MV-4-11 (cell line): ENCODE results near the gene CD160.
"Not testable (repeated sequence)": the region's sequence is repeated elsewhere in the genome, so short reads cannot be mapped to it uniquely, and the experiment has no call there.

Experiments used
- DNase-seq: peaks from one replicate; lab custom pipeline; 2025; lab: John Stamatoyannopoulos, UW

CD160 gene

GRCh38 chr1:145719230-145720079, at the start of gene CD160:
CD160 (plus strand) TSS chr1:145719499; CDS start chr1:145728328, 8,829 bp downstream.
- DNase-seq: peak; percentile 4

- DNase-seq: not testable (repeated sequence)
Measured at GRCh38 chr1:145670995-145671745, 48.1 kb upstream of the CD160 start.

GRCh38 chr1:145673217-145673616, 46.1 kb upstream of the CD160 start:
- not testable (repeated sequence) for DNase-seq

DNA sequence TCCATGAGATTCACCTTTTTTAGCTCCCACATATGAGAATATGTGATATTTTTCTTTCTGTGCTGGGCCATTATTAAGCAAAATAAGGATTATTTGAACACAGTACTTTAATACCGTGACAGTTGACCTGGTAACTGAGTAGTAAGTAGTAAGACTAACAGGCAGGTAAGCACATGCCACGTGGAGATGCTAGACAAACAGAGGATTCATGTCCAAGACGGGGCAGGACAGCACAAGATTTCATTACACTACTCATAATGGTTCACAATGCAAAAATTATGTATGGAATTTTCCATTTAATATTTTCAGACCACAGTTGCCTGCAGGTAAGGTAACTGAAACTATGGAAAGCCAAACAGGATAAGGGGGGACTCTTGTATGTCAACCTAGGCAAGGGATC, 34.4 kb upstream of the CD160 start:
- not testable (repeated sequence) for DNase-seq

- DNase-seq: not testable (repeated sequence)
Measured at GRCh38 chr1:145686078-145686477, 33.2 kb upstream of the CD160 start.

GRCh38 chr1:145688328-145688727, 31.0 kb upstream of the CD160 start:
- DNase-seq: no peak

DNA sequence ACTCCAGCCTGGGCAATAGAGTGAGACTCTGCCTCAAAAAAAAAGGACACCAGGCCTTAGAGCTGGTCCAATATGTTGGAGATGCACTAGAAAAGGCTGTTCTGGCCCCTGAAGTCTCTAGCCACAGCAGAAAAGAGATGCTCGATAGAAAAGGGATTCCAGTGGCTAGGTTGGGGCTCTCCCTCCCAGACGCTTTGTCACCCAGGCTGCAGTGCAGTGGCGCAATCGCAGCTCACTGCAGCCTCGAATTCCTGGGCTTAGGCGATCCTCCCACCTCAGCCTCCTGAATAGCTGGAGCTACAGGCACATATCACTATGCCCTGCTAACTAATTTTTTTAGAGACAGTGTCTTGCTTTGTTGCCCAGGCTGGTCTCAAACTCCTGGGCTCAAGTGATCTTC, 30.4 kb upstream of the CD160 start:
- DNase-seq: no peak

DNA sequence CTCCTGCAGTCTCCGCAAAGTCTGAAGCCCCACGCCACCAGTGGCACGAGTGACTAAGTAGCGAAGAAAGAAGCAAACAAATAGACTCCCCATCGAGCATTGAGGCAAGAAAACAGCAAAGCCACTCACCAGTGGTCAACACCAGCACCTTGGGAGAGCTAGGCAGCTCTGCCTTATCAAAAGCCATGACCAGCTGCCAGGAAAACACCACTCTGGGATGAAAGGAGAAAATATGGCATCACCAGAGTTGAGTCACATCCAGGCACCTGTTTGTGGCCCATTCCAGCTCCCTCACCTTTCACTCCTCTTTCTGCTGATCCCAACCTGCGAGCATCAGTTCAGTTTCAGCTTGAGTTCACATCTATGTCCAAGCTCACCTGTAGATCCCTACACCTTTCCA, 29.4 kb upstream of the CD160 start:
- DNase-seq: no peak

- DNase-seq: peak; percentile 76
Measured at GRCh38 chr1:145690587-145691558, 28.4 kb upstream of the CD160 start.

GRCh38 chr1:145692785-145693443, 26.4 kb upstream of the CD160 start:
- DNase-seq: peak; percentile 43

- peak; percentile 62 for DNase-seq
Measured at GRCh38 chr1:145695821-145696629, 23.3 kb upstream of the CD160 start.

DNA sequence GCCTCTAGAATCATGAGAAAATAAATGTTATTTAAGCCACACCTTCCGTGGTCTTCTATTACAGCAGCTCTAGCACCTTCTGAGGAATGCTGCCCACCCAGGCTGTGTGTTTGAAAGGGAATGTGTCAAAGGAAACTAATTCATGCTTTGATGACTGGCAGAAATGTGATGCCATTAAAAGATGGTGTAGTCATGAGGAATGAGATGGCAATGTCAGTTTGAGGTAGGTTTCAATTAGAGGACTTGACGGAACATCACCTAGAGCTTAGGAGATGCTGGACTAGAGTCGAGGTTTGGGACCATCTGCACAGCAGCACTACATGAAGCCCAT, 22.7 kb upstream of the CD160 start:
- DNase-seq: no peak

DNA sequence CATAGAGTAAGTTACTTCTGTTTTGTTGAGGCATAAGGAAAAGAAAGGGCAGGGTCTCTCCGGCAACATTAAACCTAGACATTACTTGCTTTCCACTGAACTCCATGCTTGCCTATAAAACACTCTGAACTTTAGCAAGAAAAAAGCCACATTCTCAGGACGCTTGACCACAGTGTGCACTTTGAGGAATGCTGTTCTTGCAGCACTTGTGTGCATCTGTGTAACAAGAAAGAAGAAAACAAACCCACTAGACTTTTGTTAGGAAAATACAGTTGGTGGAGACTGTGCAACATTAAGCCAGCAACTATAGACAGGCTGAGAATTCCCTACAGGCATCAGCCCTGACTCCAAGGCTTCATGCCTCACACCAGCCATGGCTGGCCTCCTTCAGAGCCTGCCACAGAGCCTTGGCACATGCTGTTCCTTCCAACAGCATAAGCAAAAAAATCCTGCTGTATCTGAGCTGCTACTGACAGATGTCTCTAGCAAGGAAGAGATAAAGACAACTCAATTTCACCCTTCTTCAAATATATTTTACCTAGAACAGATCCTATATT, 17.9 kb upstream of the CD160 start:
- no peak for DNase-seq

DNA sequence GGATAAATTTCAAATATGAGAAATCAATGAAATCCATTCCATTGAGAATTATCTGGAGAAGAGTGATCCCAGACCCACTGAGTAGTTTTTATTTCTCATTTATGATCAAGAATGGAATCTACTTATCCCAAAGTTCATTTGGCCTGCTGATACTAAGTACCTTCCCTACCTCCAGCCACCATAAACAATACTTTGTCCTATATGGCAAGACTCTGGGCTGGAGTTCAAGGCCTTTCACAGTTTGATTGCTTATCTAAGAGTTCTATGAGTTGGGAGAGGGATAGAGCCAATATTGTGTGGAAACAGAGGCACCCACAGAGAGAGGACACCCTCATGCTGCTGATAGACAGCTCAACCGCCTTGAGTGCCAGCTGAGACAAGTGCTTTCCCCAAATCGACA, 17.2 kb upstream of the CD160 start:
- no peak for DNase-seq

- no peak for DNase-seq
Measured at GRCh38 chr1:145702826-145703225, 16.5 kb upstream of the CD160 start.

DNA sequence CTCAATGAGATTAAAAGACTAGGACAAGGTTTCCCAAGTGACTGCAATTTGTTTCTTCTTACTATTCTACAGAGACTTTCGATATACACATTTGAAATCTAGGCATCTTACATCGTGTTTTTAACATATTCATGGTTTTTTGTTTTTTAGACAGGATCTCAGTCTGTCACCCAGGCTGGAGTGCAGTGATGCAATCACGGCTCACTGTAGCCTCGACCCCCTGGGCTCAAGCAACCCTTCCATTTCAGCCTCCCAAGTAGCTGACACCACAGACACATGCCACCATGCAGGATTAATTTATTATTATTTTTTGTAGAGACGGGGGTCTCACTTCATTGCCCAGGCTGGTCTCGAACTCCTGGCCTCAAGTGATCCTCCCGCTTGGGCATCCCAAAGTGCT, 13.7 kb upstream of the CD160 start:
- DNase-seq: no peak

DNA sequence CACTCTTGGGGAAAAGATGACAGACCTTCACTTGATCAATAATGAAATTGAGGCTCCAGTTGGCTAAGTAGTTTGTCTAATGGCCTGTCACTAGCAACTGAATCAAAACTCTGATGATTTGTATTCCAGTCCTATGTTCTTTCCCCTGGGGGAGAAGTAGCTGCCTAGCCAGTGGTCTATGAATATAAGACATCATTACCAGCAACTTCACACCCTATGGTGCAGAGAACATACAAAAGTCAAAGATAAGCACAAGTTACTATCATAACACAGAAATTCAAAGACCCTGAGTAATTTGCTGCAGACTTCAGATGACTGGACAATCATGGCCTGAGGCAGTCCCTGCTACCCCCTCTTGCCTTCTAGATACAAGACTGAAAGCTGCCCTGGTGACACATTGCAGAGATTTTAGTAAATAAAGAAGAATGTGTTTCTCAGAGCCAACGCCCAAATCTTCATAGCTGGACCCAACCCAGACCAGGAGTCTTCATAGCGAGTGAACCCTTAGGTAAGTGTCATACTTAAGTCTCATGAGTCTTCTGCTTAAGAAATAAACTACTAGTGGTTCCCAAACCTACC, 13.1 kb upstream of the CD160 start:
- no peak for DNase-seq

DNA sequence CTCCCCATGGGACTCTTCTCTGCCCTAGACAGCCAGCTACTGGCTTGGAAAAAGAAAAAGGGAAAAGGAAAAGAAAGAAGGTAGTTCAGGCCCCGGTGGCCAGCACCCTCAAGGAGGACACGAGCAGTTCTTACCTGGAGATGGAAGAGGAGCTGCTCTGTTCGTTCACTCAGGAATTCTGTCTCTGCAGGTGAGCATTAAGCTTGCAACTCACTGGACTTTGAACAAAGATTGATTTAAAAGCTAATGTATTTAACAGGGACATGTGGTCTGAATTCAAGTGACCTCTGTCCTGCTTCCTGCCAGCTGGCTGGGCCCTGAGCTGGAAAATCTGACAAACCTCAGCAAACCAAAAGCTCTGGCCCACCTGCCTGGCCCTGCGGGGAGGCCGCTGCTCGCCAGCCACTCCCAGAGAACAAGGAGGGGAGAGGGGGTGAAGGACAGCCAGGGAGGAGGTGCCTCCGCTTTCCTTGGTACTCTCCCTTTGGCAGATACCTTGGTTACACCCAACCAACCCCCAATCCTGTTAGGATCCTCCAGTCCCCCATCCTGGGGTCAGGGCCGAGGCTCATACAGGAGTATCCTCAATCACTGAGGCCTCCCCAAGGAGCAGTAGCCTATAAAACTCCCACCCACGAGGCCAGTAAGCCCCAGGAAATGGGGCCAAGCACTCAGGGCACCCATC, 12.0 kb upstream of the CD160 start, which contains the start of gene PDZK1:
Gene PDZK1, minus strand, starts transcription at position 186 of the 685 bp plus-strand sequence. CDS start 19,347 bp downstream, outside the sequence.
- no peak for DNase-seq

DNA sequence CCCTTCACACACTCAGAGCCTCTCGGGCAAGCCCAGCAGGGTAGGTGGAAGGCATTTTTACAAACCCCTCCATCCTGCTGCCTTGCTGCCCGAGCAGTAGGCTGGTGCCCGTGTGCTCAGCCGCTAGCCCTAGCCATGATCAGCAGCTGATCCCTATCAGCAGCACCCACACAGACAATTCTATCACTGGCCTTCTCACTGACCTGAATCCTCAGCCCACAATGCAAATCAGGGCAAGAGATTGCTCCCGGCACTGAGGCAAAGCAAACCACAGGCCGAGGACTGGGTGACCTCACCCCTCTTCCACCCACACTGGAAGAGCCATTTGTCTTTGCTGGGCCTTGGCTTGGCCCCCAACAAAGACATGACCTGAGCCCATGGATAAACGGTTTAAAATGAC, 11.2 kb upstream of the CD160 start:
- no peak for DNase-seq
